ENCODE data around the gene TRIM27. TPM values are rescaled to one million over a fixed set of nuclear protein-coding genes. Genes with fewer than 3 reads are reported as not detected.

The TRIM27 gene
- total RNA-seq, 1 experiment from 2014 or later, result 79.8 TPM

DNA sequence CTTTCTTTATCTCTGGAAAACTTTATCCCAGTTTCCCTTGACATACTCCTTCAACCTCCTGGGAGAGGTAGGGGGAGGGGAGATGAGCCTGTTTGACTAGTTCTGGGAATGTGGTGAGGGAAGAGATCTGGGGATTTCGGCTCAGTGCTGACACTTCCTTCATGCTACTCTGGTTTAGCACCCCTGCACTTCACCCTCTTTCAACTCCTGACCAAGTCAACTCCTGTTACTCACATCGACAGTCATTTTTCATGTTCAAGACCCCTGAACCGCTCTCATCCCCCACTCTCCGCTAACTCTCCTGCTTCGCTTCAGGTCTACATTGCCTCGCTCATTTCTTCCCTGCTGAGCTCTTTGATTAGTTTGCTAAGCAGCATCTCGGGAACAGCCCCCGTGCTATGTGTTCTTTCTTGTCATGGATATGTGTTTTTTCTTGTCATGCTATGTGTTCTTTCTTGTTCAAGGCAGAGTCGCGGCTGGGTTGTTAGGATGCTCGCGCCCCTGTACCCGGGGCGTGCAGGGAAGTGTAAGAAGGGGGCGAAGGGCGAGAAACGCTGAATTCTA, 16.6 kb upstream of the TRIM27 start:
- POLR2A ChIA-PET, result interaction anchor here (0.7 to 2.4 kb wide), 5 partner anchors 16 to 102 kb away, joined by 3 to 8 read pairs (median 5); partner anchors contain the start of gene TRIM27
- H3K4me3 Mint-ChIP-seq, result peak overlapping the region; percentile 95

GRCh38 chr6:28933069-28933468, 9.3 kb upstream of the TRIM27 start:
- TF ChIP-seq ETV6 (CRISPR knock-in tag; IDR thresholded peaks at IDR 0.05), result no peak
- TF ChIP-seq RELA (CRISPR knock-in tag; IDR thresholded peaks at IDR 0.05; ENCODE audit: borderline replicate concordance), result no peak
- TF ChIP-seq, protein P1, sequence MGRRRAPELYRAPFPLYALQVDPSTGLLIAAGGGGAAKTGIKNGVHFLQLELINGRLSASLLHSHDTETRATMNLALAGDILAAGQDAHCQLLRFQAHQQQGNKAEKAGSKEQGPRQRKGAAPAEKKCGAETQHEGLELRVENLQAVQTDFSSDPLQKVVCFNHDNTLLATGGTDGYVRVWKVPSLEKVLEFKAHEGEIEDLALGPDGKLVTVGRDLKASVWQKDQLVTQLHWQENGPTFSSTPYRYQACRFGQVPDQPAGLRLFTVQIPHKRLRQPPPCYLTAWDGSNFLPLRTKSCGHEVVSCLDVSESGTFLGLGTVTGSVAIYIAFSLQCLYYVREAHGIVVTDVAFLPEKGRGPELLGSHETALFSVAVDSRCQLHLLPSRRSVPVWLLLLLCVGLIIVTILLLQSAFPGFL (CRISPR knock-in tag; IDR thresholded peaks at IDR 0.05; ENCODE audit: borderline replicate concordance), result no peak
- TF ChIP-seq ZNF317 (CRISPR knock-in tag; IDR thresholded peaks at IDR 0.05; ENCODE audit: borderline replicate concordance, low read depth), result no peak
- no peak for TF ChIP-seq ZBTB21 (CRISPR knock-in tag; IDR thresholded peaks at IDR 0.05; ENCODE audit: borderline replicate concordance)
- TF ChIP-seq MYBL2 (CRISPR knock-in tag; IDR thresholded peaks at IDR 0.05), result no peak
- TF ChIP-seq, protein P2, sequence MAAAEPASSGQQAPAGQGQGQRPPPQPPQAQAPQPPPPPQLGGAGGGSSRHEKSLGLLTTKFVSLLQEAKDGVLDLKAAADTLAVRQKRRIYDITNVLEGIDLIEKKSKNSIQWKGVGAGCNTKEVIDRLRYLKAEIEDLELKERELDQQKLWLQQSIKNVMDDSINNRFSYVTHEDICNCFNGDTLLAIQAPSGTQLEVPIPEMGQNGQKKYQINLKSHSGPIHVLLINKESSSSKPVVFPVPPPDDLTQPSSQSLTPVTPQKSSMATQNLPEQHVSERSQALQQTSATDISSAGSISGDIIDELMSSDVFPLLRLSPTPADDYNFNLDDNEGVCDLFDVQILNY (CRISPR knock-in tag; IDR thresholded peaks at IDR 0.05), result no peak
- no peak for TF ChIP-seq NFE2L1 (CRISPR knock-in tag; IDR thresholded peaks at IDR 0.05)
- TF ChIP-seq HMGXB4 (CRISPR knock-in tag; IDR thresholded peaks at IDR 0.05), result no peak
- no peak for TF ChIP-seq PRRX2 (CRISPR knock-in tag; IDR thresholded peaks at IDR 0.05)
- TF ChIP-seq TP53 (CRISPR knock-in tag; IDR thresholded peaks at IDR 0.05), result no peak
- ChIA-PET POLR2A (interaction anchor here (1.0 kb wide), 1 partner anchor 9 kb away, joined by 3 read pairs; no protein-coding TSS in a partner anchor), CTCF (interaction anchor here (1.2 kb wide), 1 partner anchor 161 kb away, joined by 3 read pairs; no protein-coding TSS in a partner anchor)
- DNase-seq (ENCODE audit: low spot score) (no peak), ATAC-seq (no peak)
- Mint-ChIP-seq H3K4me3 (no peak overlapping the region), H3K4me1 (0 out of 2 replicates have a peak, but pooled peaks cover 3% of the 10 kb centered on the region), H3K27ac (no peak overlapping the region), H3K9me3 (no peaks in the 10 kb centered on the region), H3K27me3 (ENCODE audit: low read depth) (no peaks in the 10 kb centered on the region), H3K36me3 (no peaks in the 10 kb centered on the region)

More for the DNA sequence above, 16.6 kb upstream of the TRIM27 start:
- DNase-seq (ENCODE audit: low spot score) (peak; percentile 56), ATAC-seq (peak; percentile 41)
- Mint-ChIP-seq H3K4me1 (peaks cover 23% of the 10 kb centered on the region), H3K36me3 (no peaks in the 10 kb centered on the region), H3K27me3 (ENCODE audit: low read depth) (peaks cover 4% of the 10 kb centered on the region), H3K27ac (peak overlapping the region; percentile 91), H3K9me3 (no peaks in the 10 kb centered on the region)
- CTCF ChIA-PET, result interaction anchor here (0.8 to 1.9 kb wide), 6 partner anchors 16 to 103 kb away, joined by 3 to 8 read pairs (median 4); partner anchors contain the start of gene TRIM27
- TF ChIP-seq JUN (CRISPR knock-in tag; IDR thresholded peaks at IDR 0.05) (no peak), SMAD3 (CRISPR knock-in tag; IDR thresholded peaks at IDR 0.05; ENCODE audit: borderline replicate concordance) (no peak), GABPB1 (CRISPR knock-in tag; IDR thresholded peaks at IDR 0.05) (0 out of 2 replicates have a peak, but pooled peaks have one; percentile 12), NFE2L1 (CRISPR knock-in tag; IDR thresholded peaks at IDR 0.05) (peak; percentile 33; the same call in 1 of the 2 replicates), ZNF425 (CRISPR knock-in tag; conservative IDR thresholded peaks at IDR 0.05) (no peak)
